ENCODE data around the gene ARHGEF37. TPM values are rescaled to one million over a fixed set of nuclear protein-coding genes. Genes with fewer than 3 reads are reported as not detected.

Gene ARHGEF37
- total RNA-seq, 1 experiment from 2014 or later, result 0.42 TPM

- no peak overlapping the region for H4K8ac ChIP-seq (replicated peaks; ENCODE audit: insufficient read length, low read depth, low read length)
- no peaks in the 10 kb centered on the region for H3K79me1 ChIP-seq (ENCODE audit: insufficient read depth, low read depth, low read length, poor library complexity, severe bottlenecking)
- H2BK20ac ChIP-seq (ENCODE audit: low read depth, low read length, poor library complexity, severe bottlenecking), result no peak overlapping the region
- no peak overlapping the region for H2AFZ ChIP-seq (ENCODE audit: low read length)
- no peaks in the 10 kb centered on the region for H3K27me3 ChIP-seq (ENCODE audit: insufficient read depth, low read length)
- WGBS (ENCODE audit: extremely low coverage, insufficient read length, low lambda C conversion rate), result no CpG with 5 or more reads among the region's 11 CpGs
- no peak overlapping the region for H2AK5ac ChIP-seq (ENCODE audit: insufficient read length, low read length)
- no peak overlapping the region for H3K56ac ChIP-seq (ENCODE audit: insufficient read length, low read depth, low read length)
- no peak overlapping the region for H3K23ac ChIP-seq (ENCODE audit: insufficient read length, low read depth, low read length)
- no peaks in the 10 kb centered on the region for H3K23me2 ChIP-seq (ENCODE audit: insufficient read length, low read depth, low read length, poor library complexity, severe bottlenecking)
- H3K4me1 ChIP-seq (ENCODE audit: insufficient read depth, low read length), result no peaks in the 10 kb centered on the region
- H3K9me3 ChIP-seq (ENCODE audit: control insufficient read depth, low read depth, low read length), result no peaks in the 10 kb centered on the region
- no peak overlapping the region for H4K91ac ChIP-seq (ENCODE audit: insufficient read length, low read depth, low read length)
- H2BK15ac ChIP-seq (ENCODE audit: low read depth, low read length), result no peak overlapping the region
- no peak overlapping the region for H2BK120ac ChIP-seq (ENCODE audit: low read depth, low read length, poor library complexity, severe bottlenecking)
- H3K4me3 Mint-ChIP-seq, result no peak overlapping the region
- no peak overlapping the region for H4K5ac ChIP-seq (ENCODE audit: insufficient read length, low read depth, low read length)
- peaks cover 0 to 6% (median 5%) of the 10 kb centered on the region in 3 experiments; a peak in 3 of 7 replicates for H3K36me3 Mint-ChIP-seq (ENCODE audit: insufficient read depth in 1 of 3, low read depth in 3 of 3)
- H3K4ac ChIP-seq (ENCODE audit: low read depth, low read length), result no peak overlapping the region
- DNase-seq, result no peak
- peak overlapping the region in 1 of 3 experiments; percentile 71; a peak in 1 of 7 replicates for H3K27ac Mint-ChIP-seq
- no peaks in the 10 kb centered on the region for H4K20me1 ChIP-seq (ENCODE audit: control insufficient read depth, insufficient read depth, insufficient read length)
- H3K4me1 Mint-ChIP-seq, result peaks cover 5 to 6% of the 10 kb centered on the region in 2 experiments
- H3K14ac ChIP-seq (ENCODE audit: insufficient read depth, low read length), result no peak overlapping the region; the same call in 1 of the 2 replicates
- H3K9me3 Mint-ChIP-seq, result peaks cover 6 to 13% of the 10 kb centered on the region in 2 experiments; a peak in 4 of 5 replicates
- no peak overlapping the region for H3K18ac ChIP-seq (ENCODE audit: insufficient read length, low read depth, low read length)
- no peak overlapping the region for H3K27ac ChIP-seq (ENCODE audit: insufficient read length, low read depth, low read length)
- H3K79me2 ChIP-seq (ENCODE audit: insufficient read depth, low read length), result no peaks in the 10 kb centered on the region
- no peak overlapping the region for H3T11ph ChIP-seq (ENCODE audit: low read length)
- H3K27me3 Mint-ChIP-seq (ENCODE audit: low read depth), result no peaks in the 10 kb centered on the region
- no peak overlapping the region for H2BK12ac ChIP-seq (ENCODE audit: insufficient read length, low read depth, low read length)
- H3K4me2 ChIP-seq (ENCODE audit: insufficient read depth, insufficient read length, low read length), result no peak overlapping the region
- no peak overlapping the region for H3K9ac ChIP-seq (ENCODE audit: extremely low read depth, insufficient read length, low read length)
- H2BK5ac ChIP-seq (ENCODE audit: insufficient read length, low read length), result no peak overlapping the region
- TF ChIP-seq CTCF (conservative IDR thresholded peaks at IDR 0.05), result no peak
Observed at GRCh38 chr5:149605998-149606724, 24.9 kb downstream of the ARHGEF37 start.
